ENCODE measurements around the gene MAST4.

Gene MAST4

DNA sequence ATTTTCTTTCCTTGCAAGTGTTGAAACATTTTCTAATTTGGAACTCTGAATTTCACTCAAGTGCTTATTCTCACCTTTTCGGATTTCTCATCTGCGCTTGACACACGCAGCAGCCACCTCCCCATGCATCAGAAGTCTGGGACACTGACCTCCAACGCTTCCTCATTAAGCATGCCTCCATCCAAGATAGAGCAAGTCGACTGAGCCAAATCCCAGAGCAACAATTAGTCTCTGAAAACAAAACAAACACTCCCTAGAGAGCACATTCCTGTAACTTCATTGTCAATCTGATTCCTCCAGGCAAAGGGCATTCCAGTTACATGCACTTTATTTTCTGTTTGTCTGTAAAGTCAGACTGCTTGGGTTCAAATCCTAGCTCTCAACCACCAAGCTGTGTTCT lies 594.7 kb downstream of the MAST4 start:
- TF ChIP-seq, protein P1, sequence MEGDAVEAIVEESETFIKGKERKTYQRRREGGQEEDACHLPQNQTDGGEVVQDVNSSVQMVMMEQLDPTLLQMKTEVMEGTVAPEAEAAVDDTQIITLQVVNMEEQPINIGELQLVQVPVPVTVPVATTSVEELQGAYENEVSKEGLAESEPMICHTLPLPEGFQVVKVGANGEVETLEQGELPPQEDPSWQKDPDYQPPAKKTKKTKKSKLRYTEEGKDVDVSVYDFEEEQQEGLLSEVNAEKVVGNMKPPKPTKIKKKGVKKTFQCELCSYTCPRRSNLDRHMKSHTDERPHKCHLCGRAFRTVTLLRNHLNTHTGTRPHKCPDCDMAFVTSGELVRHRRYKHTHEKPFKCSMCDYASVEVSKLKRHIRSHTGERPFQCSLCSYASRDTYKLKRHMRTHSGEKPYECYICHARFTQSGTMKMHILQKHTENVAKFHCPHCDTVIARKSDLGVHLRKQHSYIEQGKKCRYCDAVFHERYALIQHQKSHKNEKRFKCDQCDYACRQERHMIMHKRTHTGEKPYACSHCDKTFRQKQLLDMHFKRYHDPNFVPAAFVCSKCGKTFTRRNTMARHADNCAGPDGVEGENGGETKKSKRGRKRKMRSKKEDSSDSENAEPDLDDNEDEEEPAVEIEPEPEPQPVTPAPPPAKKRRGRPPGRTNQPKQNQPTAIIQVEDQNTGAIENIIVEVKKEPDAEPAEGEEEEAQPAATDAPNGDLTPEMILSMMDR (IDR thresholded peaks at IDR 0.05; ENCODE audit: control extremely low read depth, extremely low read depth, low read depth, missing control alignments), result no peak
- no peak for DNase-seq (ENCODE audit: extremely low spot score)
- CTCF ChIA-PET, result interaction anchor here (1.4 to 2.3 kb wide), 4 partner anchors 10 to 24 kb away, joined by 3 to 10 read pairs (median 6); no protein-coding TSS in a partner anchor
- POLR2A ChIA-PET, result no interaction called here

DNA sequence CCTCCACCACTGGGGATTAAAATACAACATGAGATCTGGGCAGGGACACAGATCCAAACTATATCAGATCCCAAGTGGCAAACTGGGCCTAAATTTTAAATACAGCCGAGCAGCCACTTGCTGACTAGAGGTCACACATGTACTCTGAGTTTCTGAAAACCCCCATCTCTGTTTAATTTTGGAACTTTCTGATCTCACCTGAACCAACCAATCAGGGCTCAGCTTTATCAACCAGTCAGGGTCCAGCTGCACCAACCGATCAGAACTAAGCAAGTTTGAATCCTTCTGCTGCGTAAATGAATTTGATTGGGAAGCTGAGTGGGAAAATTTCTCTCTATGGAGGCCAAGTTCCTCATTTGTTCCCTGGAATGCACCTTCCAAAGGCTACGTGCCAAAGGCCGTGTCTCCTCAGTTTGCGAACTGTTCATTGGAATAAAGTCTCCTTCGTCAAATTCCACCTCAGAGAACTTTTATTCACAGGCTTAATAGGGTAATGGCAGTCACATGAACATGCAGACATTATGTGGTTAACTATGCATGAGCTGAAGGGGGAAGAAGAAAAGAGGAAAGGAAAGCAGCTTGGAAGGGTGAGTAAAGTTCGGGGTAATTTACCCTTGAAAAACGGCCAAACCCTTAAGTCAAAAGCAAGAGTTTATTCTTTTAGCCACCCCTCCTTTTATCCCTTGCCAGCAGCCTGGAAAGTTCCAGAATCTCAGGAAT lies 596.7 kb downstream of the MAST4 start:
- TF ChIP-seq, protein P1 (IDR thresholded peaks at IDR 0.05; ENCODE audit: control extremely low read depth, extremely low read depth, low read depth, missing control alignments), result no peak
- ChIA-PET POLR2A (no interaction called here), CTCF (interaction anchor here (0.9 to 2.3 kb wide), 5 partner anchors 12 to 34 kb away, joined by 3 to 7 read pairs (median 4); no protein-coding TSS in a partner anchor)
- no peak for DNase-seq (ENCODE audit: extremely low spot score)

DNA sequence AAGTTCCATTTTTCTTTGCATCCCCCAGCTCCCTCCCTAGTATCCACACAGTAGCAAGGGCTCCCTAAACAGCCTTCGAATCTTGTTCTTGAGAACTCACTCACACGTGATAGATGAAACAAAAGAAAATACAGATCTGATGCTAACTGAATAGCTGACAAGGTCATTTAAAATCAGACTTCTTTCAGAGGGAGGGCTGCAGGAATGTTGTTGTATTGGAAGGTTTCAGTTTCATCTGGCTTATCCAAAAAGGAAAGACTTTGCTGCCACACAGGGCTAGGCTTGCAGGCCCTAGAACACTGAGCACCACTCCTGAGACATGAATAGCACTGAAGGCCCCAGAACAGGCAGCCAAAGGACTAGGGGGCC lies 597.2 kb downstream of the MAST4 start:
- no peak for DNase-seq (ENCODE audit: extremely low spot score)
- TF ChIP-seq, protein P1 (IDR thresholded peaks at IDR 0.05; ENCODE audit: control extremely low read depth, extremely low read depth, low read depth, missing control alignments), result no peak
- ChIA-PET POLR2A (no interaction called here), CTCF (interaction anchor here (1.3 to 2.3 kb wide), 4 partner anchors 13 to 35 kb away, joined by 3 to 7 read pairs (median 5); no protein-coding TSS in a partner anchor)

DNA sequence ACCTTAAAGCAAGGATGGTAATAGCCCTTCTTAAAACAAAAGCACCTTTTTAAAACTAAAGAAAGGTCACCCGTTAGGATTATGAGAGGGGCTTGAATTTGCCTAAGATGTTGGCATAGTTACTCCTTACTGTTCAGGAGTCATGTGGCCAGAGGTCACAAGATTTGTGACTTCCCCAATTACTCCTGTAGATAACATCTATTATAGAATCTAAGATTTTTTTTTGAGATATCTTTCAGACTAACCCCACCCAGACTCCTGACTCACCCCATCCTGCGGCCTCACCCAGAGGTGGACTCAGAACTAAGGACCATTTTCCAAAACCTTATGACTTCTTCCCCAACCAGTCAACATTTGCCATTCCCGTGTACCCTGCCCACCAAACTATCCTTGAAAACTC lies 598.0 kb downstream of the MAST4 start:
- TF ChIP-seq, protein P1 (IDR thresholded peaks at IDR 0.05; ENCODE audit: control extremely low read depth, extremely low read depth, low read depth, missing control alignments), result no peak
- ChIA-PET CTCF (interaction anchor here (1.5 kb wide), 1 partner anchor 14 kb away, joined by 6 read pairs; no protein-coding TSS in a partner anchor), POLR2A (no interaction called here)
- DNase-seq (ENCODE audit: extremely low spot score), result no peak

DNA sequence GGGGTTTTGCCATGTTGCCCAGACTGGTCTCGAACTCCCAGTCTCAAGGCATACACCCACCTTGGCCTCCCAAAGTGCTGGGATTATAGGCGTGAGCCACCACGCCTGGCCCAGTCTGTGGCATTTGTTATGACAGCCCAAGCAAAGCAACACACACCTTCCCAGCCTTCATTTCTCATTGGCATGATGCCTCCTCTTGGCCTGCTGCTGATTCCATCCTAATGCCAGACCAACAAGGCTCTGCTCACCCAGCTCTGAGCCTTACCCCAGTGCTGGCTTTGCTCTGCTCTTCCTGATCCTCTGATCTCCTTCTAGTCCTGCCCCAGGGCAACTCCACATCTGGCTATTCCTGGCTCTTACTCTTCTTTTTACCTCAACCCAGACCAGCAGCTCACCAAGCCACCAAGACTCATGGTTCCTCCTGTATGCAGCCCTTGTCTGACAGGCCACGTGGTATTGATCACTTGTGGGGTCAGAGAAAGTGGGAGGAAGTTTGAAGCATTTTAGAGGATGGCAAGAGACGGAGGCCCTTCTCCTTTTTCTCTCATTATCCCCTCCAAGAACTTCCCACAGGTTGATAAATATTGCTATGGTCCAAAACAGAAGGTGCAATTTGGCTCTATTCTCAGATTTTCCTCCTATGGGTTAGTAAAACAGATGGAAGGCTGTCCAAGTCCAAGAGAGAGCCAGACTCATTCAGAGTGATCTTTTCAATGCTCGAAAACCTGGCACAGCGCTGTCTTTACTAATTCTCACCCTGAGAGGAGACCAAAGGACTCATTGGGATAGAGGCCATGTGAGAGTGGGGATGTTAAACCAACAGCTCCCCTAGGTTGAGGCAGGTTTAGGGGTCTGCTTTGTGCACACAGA lies 599.4 kb downstream of the MAST4 start:
- ChIA-PET CTCF (interaction anchor here (1.1 to 17.8 kb wide), 5 partner anchors 10 to 29 kb away, joined by 5 to 311 read pairs (median 7); no protein-coding TSS in a partner anchor), POLR2A (no interaction called here)
- no peak for DNase-seq (ENCODE audit: extremely low spot score)
- TF ChIP-seq, protein P1 (IDR thresholded peaks at IDR 0.05; ENCODE audit: control extremely low read depth, extremely low read depth, low read depth, missing control alignments), result no peak

DNA sequence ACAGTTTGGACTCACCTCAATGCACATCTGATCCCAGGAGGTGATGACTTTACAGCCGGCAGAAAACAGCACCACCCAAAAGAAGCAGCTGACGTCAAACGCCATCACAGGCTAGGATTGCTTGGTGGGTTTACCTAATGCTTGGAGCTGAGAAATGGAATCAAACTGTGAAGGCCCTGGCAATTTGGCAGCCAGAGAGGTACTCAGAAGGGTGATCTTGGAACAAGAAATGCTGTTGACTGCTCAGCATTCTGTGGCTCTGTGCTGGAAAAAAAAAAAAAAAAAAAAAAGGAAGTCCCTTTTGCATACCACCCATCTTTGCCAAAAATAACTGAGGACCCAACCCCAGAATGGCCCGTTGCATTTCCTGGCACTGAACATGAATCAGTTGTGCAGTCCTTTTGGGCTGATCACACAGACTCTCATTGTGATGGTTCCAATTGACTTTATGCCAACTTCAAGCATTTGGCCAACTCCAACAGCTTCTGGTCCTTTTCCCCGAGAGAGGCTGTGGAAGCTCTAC lies 600.4 kb downstream of the MAST4 start, which contains the start of gene CD180:
Gene CD180 (minus strand): TSS at position 263 of the 523 bp plus-strand sequence. CDS start 158 bp downstream, at position 105.
- TF ChIP-seq, protein P1 (IDR thresholded peaks at IDR 0.05; ENCODE audit: control extremely low read depth, extremely low read depth, low read depth, missing control alignments), result no peak
- POLR2A ChIA-PET, result no interaction called here
- CTCF ChIA-PET, result interaction anchor here (1.1 to 17.8 kb wide), 6 partner anchors 9 to 39 kb away, joined by 5 to 311 read pairs (median 6); no protein-coding TSS in a partner anchor
- DNase-seq (ENCODE audit: extremely low spot score), result no peak
